ENCODE results near the gene GRAMD1B.

DNA sequence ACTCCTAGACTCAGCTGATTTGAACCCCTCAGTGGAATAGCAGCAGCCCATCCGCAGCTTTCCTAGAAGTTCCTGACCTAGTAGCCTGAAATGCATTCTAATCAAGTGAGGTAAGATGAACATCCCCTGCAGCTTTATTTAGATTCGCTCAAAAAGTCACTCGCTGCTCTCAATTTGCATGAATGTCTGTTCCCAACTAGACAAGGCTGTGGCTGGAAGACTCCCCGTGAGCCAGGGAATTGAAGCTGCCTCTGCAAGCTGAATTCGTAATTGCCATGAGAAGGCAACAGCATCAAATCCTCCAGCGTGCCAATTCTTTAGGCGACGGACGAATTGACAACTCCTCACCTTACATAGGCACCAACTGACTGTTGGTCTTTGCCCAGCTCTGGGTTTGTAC lies 241.5 kb downstream of the GRAMD1B start:
- TF ChIP-seq, protein P1, sequence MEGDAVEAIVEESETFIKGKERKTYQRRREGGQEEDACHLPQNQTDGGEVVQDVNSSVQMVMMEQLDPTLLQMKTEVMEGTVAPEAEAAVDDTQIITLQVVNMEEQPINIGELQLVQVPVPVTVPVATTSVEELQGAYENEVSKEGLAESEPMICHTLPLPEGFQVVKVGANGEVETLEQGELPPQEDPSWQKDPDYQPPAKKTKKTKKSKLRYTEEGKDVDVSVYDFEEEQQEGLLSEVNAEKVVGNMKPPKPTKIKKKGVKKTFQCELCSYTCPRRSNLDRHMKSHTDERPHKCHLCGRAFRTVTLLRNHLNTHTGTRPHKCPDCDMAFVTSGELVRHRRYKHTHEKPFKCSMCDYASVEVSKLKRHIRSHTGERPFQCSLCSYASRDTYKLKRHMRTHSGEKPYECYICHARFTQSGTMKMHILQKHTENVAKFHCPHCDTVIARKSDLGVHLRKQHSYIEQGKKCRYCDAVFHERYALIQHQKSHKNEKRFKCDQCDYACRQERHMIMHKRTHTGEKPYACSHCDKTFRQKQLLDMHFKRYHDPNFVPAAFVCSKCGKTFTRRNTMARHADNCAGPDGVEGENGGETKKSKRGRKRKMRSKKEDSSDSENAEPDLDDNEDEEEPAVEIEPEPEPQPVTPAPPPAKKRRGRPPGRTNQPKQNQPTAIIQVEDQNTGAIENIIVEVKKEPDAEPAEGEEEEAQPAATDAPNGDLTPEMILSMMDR (IDR thresholded peaks at IDR 0.05 in 4 of 5, conservative IDR thresholded peaks at IDR 0.05 in 1 of 5) = no peak
- no peak for TF ChIP-seq POLR2A (IDR thresholded peaks at IDR 0.05)

Measured in gastrocnemius medialis (tissue), 4 donors.